Muscle of leg (tissue), 11 donors: ENCODE data around the gene PPRC1. TPM values are rescaled to one million over a fixed set of nuclear protein-coding genes. Genes with fewer than 3 reads are reported as not detected.

Source experiments
- DNase-seq: peaks from one replicate; pipeline ENCODE4 v3.0.0; 2013
- H3K27ac ChIP-seq: one replicate; pipeline ENCODE4 v1.5.1; 2013; ENCODE audit warnings: mild to moderate bottlenecking, low read length, control low read depth
- H3K27me3 ChIP-seq: one replicate; pipeline ENCODE4 v1.6.1; 2013; ENCODE audit warnings: low read length; ENCODE audit not compliant: control insufficient read depth, insufficient read depth
- H3K36me3 ChIP-seq: one replicate; pipeline ENCODE4 v1.6.1; 2013; ENCODE audit warnings: low read length; ENCODE audit not compliant: control insufficient read depth, insufficient read depth
- H3K4me1 ChIP-seq: one replicate; pipeline ENCODE4 v1.6.1; 2013; ENCODE audit warnings: low read length; ENCODE audit not compliant: control insufficient read depth, insufficient read depth
- H3K4me3 ChIP-seq: one replicate; pipeline ENCODE4 v1.5.1; 2013; ENCODE audit warnings: low read length, control low read depth
- H3K9me3 ChIP-seq: replicated peaks from 2 replicates; pipeline ENCODE4 v1.6.1; 2013; ENCODE audit warnings: low read depth, low read length; ENCODE audit not compliant: control insufficient read depth
- WGBS: methylation state at CpG from one replicate; pipeline ENCODE4 v1.1.5; 2013; ENCODE audit warnings: missing lambda C conversion rate; ENCODE audit not compliant: insufficient coverage; 5-methylcytosine and 5-hydroxymethylcytosine counted together
- polyA plus RNA-seq, 8 donors: library from polyadenylated mRNA; unstranded; fragments of 120-200 nt; gene quantifications; one replicate each; pipeline versions ENCODE4 v1.2.1 to v1.2.3, GENCODE V29; 2013; ENCODE audit warnings: inconsistent platforms in 1 of 8, low replicate concordance in 1 of 8; ENCODE audit not compliant: insufficient read length in 8 of 8, insufficient read depth in 1 of 8
- total RNA-seq: library from RNA; stranded (reverse); fragments of 120-200 nt; gene quantifications from one replicate; pipeline ENCODE4 v1.2.4, GENCODE V29; 2013

Gene PPRC1
- total and polyA plus RNA-seq, 9 donors: 12.9 to 39.1 (median 31.0) TPM

DNA sequence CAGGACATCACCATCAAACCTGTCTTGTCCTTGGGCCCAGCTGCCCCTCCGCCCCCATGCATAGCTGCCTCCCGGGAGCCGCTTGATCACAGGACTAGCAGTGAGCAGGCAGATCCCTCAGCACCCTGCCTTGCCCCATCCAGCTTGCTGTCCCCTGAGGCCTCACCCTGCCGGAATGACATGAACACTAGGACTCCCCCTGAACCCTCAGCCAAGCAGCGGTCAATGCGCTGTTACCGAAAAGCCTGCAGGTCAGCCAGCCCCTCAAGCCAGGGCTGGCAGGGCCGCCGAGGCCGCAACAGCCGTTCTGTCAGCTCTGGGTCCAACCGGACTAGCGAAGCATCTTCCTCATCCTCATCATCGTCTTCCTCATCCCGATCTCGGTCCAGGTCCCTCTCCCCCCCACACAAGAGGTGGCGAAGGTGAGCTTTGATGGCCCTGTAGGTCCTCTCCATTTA is 14.2 kb downstream of the PPRC1 start:
- Histone ChIP-seq H3K27me3 (no peaks in the 10 kb centered on the region), H3K4me1 (peaks cover 5% of the 10 kb centered on the region), H3K27ac (no peak overlapping the region), H3K4me3 (no peak overlapping the region), H3K9me3 (no peaks in the 10 kb centered on the region), H3K36me3 (peaks cover 70% of the 10 kb centered on the region)
- DNase-seq: no peak
- 92% methylated on average over 17 of the region's 17 CpGs for WGBS

DNA sequence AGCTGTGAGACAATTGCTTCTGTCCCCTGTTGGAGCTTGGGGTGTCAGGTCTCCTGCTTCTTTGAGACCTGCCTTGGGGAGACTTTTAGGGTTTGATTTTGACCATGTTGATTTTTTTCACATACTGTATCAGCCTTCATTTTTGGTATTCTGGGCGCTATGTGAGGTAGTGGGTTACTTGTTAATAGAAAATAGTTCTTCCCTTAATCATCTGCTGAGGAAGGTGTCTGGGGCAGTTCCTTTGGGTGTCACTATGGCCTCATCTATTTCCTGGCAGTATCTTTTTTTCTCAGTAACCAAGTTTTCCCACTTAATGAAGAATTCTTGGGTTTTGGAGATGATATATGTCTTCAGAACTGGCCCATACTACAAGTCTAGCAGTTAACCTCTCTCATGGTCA is 14.7 kb downstream of the PPRC1 start:
- DNase-seq: no peak
- no peak overlapping the region for H3K27ac ChIP-seq
- WGBS: no CpG with 5 or more reads among the region's 1 CpG
- H3K27me3 ChIP-seq: no peaks in the 10 kb centered on the region
- H3K9me3 ChIP-seq: no peaks in the 10 kb centered on the region
- H3K4me1 ChIP-seq: peaks cover 5% of the 10 kb centered on the region
- peaks cover 68% of the 10 kb centered on the region for H3K36me3 ChIP-seq
- H3K4me3 ChIP-seq: no peak overlapping the region

DNA sequence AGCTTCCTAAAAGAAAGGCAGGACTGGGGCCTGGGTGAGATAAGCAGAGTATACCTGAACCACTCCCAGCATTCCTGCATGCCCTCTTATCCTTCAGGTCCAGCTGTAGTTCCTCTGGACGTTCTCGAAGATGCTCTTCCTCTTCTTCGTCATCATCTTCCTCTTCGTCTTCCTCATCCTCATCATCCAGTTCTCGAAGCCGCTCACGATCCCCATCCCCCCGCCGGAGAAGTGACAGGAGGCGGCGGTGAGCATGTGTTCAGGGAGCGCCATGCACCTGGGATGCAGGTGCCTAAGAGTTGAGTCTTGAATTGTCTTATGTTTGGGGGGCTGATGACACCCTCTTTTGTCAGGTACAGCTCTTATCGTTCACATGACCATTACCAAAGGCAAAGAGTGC is 15.4 kb downstream of the PPRC1 start:
- H3K36me3 ChIP-seq: peaks cover 62% of the 10 kb centered on the region
- peaks cover 9% of the 10 kb centered on the region for H3K4me1 ChIP-seq
- WGBS: 91% methylated on average over 4 of the region's 13 CpGs

GRCh38 chr10:102150970-102151773 is 18.3 kb downstream of the PPRC1 start:
- Histone ChIP-seq H3K36me3 (peaks cover 52% of the 10 kb centered on the region), H3K27ac (peak overlapping the region; percentile 97), H3K4me1 (peaks cover 11% of the 10 kb centered on the region), H3K9me3 (no peaks in the 10 kb centered on the region), H3K4me3 (peak overlapping the region; percentile 76), H3K27me3 (no peaks in the 10 kb centered on the region)
- peak; percentile 25 for DNase-seq
- WGBS: 76% methylated on average over 2 of the region's 3 CpGs

More for the DNA sequence above, 15.4 kb downstream of the PPRC1 start:
- H3K4me3 ChIP-seq: no peak overlapping the region
- H3K27me3 ChIP-seq: no peaks in the 10 kb centered on the region
- no peaks in the 10 kb centered on the region for H3K9me3 ChIP-seq
- H3K27ac ChIP-seq: no peak overlapping the region
- no peak for DNase-seq

- peak within 1 kb of the TSS; percentile 76 for H3K4me3 ChIP-seq
- peaks cover 11% of the 10 kb centered on the region for H3K4me1 ChIP-seq
- H3K27ac ChIP-seq: peak within 1 kb of the TSS; percentile 97
- WGBS: under 1% methylated on average over 48 of the region's 59 CpGs
- H3K36me3 ChIP-seq: peaks cover 52% of the 10 kb centered on the region
- H3K27me3 ChIP-seq: no peaks in the 10 kb centered on the region
- no peaks in the 10 kb centered on the region for H3K9me3 ChIP-seq
- peak; percentile 99 for DNase-seq
Measured at GRCh38 chr10:102151774-102152544, 19.1 kb downstream of the PPRC1 start, which contains the start of gene NOLC1. Gene NOLC1 (plus strand): TSS chr10:102152389. CDS start chr10:102152411, 22 bp downstream.

DNA sequence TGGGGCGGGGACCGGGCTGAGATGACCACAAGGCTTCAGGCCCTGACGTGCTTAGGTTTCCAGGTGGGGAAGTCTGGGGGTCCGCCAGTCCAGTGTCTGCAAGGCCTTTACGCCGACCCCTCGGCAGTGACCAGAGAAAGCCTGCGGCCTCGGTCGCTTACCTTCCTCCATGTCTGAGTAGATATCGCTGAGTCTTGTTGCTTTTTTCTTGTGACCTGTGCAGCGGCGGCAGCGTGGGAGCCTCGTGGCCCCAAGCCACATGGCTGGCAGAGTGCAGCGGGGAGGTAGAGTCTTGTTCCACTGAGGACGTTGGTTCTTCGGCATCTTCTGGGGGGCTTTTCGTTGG is 19.7 kb downstream of the PPRC1 start:
- H3K4me3 ChIP-seq: peak overlapping the region; percentile 76
- H3K9me3 ChIP-seq: no peaks in the 10 kb centered on the region
- no peak for DNase-seq
- H3K27me3 ChIP-seq: no peaks in the 10 kb centered on the region
- H3K36me3 ChIP-seq: peaks cover 52% of the 10 kb centered on the region
- under 1% methylated on average over 19 of the region's 19 CpGs for WGBS
- H3K4me1 ChIP-seq: peaks cover 11% of the 10 kb centered on the region
- H3K27ac ChIP-seq: peak overlapping the region; percentile 97

DNA sequence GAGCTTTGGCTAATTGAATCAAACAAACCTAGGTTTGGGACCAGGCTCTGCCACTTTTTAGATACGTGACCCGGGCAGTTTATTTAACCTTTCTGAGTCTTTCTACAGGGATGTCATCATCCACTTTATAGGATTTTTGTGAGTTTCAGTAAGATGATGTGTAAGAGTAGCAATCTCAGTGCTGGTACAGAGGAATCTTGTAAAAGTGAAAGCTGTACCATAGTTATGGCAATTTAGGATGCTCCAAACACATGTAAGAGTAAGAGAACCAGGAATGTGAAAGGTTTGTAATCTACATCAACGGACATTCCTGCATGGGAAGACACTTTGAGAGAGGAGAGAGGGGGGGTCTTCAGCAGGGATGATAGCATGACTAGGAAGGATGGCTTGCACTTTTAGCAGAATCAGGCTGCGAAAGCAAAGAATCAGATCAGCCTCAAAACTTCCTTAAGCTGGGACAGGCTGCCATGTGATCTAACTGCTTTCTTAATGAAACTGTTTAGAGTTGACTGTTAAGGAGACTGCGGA is 20.3 kb downstream of the PPRC1 start:
- peaks cover 53% of the 10 kb centered on the region for H3K36me3 ChIP-seq
- H3K9me3 ChIP-seq: no peaks in the 10 kb centered on the region
- H3K27me3 ChIP-seq: no peaks in the 10 kb centered on the region
- peak overlapping the region; percentile 97 for H3K27ac ChIP-seq
- peak overlapping the region; percentile 76 for H3K4me3 ChIP-seq
- DNase-seq: no peak
- WGBS: 51% methylated on average over 2 of the region's 5 CpGs
- H3K4me1 ChIP-seq: peaks cover 11% of the 10 kb centered on the region

GRCh38 chr10:102154466-102155116 is 21.8 kb downstream of the PPRC1 start:
- 97% methylated on average over 4 of the region's 11 CpGs for WGBS
- Histone ChIP-seq H3K4me1 (peaks cover 11% of the 10 kb centered on the region), H3K27me3 (no peaks in the 10 kb centered on the region), H3K9me3 (no peaks in the 10 kb centered on the region), H3K4me3 (no peak overlapping the region), H3K27ac (no peak overlapping the region), H3K36me3 (peaks cover 46% of the 10 kb centered on the region)
- DNase-seq: no peak

- Histone ChIP-seq H3K4me1 (peaks cover 6% of the 10 kb centered on the region), H3K4me3 (no peak overlapping the region), H3K9me3 (no peaks in the 10 kb centered on the region), H3K27ac (no peak overlapping the region), H3K36me3 (peaks cover 66% of the 10 kb centered on the region), H3K27me3 (no peaks in the 10 kb centered on the region)
- no peak for DNase-seq
- 78% methylated on average over 3 of the region's 3 CpGs for WGBS
Measured at GRCh38 chr10:102157224-102157623, 24.4 kb downstream of the PPRC1 start.
